Brain microvascular endothelial cell (primary cell): Measurements from ENCODE around the gene MMD2.

ENCODE experiments used
- DNase-seq: peaks from one replicate; pipeline ENCODE4 v3.0.0-alpha.2; 2020
- H3K27ac ChIP-seq: fragments of 250-450 bp; sonication (Bioruptor Pico); 2 replicates; pipeline ENCODE4 v1.5.1; 2020; ENCODE audit warnings: mild to moderate bottlenecking, moderate library complexity
- H3K27me3 ChIP-seq: fragments of 250-450 bp; sonication (Bioruptor Pico); replicated peaks from 2 replicates; pipeline ENCODE4 v1.5.1; 2020; ENCODE audit warnings: mild to moderate bottlenecking
- H3K36me3 ChIP-seq: fragments of 250-450 bp; sonication (Bioruptor Pico); replicated peaks from 2 replicates; pipeline ENCODE4 v1.5.1; 2020; ENCODE audit warnings: mild to moderate bottlenecking
- H3K4me3 ChIP-seq: 2 replicates; pipeline ENCODE4 v1.5.1; 2011; ENCODE audit warnings: low read depth, mild to moderate bottlenecking, control low read depth, low read length, moderate library complexity
- in situ Hi-C: cut with HindIII; loops from 2 replicates; pipeline ENCODE4 v1.10.0; 2017; ENCODE audit warnings: low sequenced_read_pairs, low pct_ligation_motif_present
- TF ChIP-seq, protein P1 (sequence below): IDR thresholded peaks from 2 replicates; pipeline ENCODE4 v1.5.1; 2011; ENCODE audit warnings: low read depth, mild to moderate bottlenecking, moderate library complexity, low read length, control low read depth, inconsistent platforms; ENCODE audit errors: missing control alignments

MMD2 gene, protein sequence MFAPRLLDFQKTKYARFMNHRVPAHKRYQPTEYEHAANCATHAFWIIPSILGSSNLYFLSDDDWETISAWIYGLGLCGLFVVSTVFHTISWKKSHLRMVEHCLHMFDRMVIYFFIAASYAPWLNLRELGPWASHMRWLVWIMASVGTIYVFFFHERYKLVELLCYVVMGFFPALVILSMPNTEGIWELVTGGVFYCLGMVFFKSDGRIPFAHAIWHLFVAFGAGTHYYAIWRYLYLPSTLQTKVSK

DNA sequence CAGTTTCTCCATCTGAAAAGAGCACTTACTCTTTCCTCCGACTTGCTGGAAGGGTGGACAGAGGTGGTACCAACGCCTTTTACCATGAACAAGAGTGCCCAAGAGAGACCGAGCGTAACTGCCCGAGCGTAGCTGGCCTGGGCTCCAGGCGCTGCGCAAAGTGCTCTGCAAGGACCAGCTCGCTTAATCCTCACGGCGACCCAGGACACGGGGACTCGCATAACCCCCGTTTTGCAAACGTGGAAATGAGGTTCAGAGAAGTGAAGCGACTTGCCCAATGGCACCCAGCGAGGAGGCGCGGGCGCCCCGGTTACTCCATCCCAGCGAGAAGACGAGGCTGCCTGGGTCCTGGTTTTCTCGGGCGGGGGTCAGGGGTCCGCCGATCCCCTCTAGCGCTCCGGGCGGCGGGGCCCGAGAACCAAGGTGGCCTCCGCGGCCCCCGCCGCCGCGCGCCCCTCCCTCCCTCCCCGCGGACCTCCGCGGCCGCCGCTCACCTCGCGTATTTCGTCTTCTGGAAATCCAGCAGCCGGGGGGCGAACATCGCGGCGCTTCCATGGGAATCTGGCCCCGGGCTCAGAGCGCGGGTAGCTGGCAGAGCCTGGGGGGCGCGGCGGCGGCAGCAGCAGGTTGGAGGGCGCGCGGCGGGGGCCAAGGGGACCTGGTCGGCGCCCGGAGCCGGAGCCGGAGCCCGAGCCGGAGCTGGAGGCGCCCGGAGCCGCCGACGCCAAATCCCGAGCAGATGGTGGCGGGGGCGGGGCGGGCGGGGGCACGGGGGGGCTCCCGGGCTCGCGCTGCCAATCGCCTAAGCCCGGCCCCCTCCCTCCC is at the start of gene MMD2:
Gene MMD2 (minus strand): TSS at position 711 of the 825 bp plus-strand sequence. CDS start 170 bp downstream, at position 541.
- TF ChIP-seq, protein P1, sequence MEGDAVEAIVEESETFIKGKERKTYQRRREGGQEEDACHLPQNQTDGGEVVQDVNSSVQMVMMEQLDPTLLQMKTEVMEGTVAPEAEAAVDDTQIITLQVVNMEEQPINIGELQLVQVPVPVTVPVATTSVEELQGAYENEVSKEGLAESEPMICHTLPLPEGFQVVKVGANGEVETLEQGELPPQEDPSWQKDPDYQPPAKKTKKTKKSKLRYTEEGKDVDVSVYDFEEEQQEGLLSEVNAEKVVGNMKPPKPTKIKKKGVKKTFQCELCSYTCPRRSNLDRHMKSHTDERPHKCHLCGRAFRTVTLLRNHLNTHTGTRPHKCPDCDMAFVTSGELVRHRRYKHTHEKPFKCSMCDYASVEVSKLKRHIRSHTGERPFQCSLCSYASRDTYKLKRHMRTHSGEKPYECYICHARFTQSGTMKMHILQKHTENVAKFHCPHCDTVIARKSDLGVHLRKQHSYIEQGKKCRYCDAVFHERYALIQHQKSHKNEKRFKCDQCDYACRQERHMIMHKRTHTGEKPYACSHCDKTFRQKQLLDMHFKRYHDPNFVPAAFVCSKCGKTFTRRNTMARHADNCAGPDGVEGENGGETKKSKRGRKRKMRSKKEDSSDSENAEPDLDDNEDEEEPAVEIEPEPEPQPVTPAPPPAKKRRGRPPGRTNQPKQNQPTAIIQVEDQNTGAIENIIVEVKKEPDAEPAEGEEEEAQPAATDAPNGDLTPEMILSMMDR: no peak

DNA sequence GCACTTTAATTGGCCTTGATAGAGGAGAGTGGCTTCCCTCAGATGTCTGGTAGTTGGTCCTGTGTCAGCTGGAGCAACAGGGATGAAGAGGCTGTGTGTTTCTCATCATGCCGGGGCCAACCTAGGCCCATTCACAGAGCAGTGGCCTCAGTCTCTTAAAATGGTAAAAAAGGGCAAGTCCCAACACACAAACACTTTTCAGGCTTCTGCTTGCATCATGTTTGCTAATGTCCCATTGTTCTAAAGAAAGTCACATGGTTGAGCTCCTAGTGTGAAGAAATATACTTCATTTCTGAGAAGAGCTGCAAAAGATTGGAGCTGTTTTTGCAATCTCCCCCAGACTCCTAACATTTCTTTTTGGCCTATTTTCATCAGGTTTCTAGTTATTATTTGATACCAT is 46.1 kb upstream of the MMD2 start:
- TF ChIP-seq, protein P1: no peak
- H3K27me3 ChIP-seq: no peaks in the 10 kb centered on the region
- H3K27ac ChIP-seq: no peak overlapping the region
- H3K36me3 ChIP-seq: no peaks in the 10 kb centered on the region
- in situ Hi-C loops: no loop called here
- H3K4me3 ChIP-seq: no peak overlapping the region
- no peak for DNase-seq

More for the DNA sequence above, at the start of gene MMD2:
- Histone ChIP-seq H3K36me3 (no peaks in the 10 kb centered on the region), H3K27ac (no peak within 1 kb of the TSS), H3K4me3 (no peak within 1 kb of the TSS), H3K27me3 (peaks cover 17% of the 10 kb centered on the region)
- in situ Hi-C loops: no loop called here
- DNase-seq: no peak

DNA sequence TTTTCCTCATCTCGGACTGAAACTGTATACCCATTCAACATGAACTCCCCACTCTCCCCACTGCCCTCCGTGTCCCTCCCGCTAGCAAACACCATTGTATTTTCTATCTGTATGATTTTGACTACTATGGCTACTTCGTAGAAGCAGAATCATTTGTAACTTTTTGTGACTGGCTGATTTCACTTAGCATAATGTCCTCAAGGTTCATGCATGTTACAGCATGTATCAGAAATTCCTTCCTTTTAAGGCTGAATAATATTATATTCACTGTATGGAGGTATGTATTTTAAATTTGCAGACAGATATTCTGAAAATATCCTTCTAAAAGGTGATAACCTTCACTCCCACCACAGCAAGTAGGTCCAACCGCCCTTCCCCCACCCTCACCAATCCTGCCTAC is 42.9 kb upstream of the MMD2 start:
- no peaks in the 10 kb centered on the region for H3K27me3 ChIP-seq
- TF ChIP-seq, protein P1: no peak
- in situ Hi-C loops: no loop called here

DNA sequence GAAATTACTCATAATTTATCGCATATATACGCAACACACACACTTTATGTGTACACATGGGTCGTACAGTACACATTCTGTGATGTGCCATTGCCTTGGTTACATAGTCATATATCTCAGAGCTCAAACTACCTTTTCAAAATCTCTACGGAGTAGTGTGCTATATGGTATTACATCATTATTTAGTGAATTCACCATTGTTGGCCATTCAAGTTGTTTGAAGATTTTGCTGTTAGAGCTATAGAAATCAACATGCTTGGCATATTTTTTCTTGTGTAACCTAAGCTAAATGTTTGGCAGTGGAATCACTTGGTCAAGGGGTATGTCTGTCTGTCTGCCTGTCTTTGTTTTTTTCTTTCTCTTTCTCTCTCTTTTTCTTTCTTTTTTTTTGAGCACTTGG is 42.0 kb upstream of the MMD2 start:
- H3K36me3 ChIP-seq: peaks cover 9% of the 10 kb centered on the region
- TF ChIP-seq, protein P1: no peak
- H3K27ac ChIP-seq: no peak overlapping the region
- no peak overlapping the region for H3K4me3 ChIP-seq
- H3K27me3 ChIP-seq: no peaks in the 10 kb centered on the region
- DNase-seq: no peak
- in situ Hi-C loops: no loop called here

More for the DNA sequence above, 42.9 kb upstream of the MMD2 start:
- H3K27ac ChIP-seq: no peak overlapping the region
- no peak for DNase-seq
- peaks cover 4% of the 10 kb centered on the region for H3K36me3 ChIP-seq
- H3K4me3 ChIP-seq: no peak overlapping the region

DNA sequence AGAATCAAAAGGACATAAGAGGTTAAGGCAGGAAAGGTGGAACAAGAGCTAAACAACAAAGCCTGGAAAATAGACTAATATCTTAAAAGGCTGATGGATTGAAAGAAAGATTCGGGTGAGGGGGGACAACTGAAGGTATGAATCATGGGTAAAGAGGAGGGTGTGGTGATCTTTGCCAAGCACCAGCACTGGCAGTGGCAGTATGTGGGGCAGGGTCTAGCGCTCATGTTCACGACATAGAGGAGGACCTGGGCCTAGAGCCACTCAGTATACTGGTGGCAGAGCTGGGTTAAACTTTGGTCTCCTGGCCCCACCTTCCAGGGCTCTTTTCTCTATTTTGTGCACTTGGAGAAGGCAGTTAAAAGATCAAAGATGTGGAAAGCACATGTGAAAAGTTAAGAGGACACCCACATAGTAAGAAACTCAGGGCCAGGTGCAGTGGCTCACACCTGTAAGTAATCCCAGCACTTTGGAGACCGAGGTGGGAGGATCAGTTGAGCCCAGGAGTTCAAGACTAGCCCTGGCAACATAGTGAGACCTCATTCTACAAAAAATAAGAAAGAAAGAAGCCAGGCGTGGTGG is 40.5 kb upstream of the MMD2 start:
- H3K27ac ChIP-seq: no peak overlapping the region
- TF ChIP-seq, protein P1: no peak
- DNase-seq: no peak

More for the DNA sequence above, 40.5 kb upstream of the MMD2 start:
- in situ Hi-C loops: no loop called here
- Histone ChIP-seq H3K27me3 (no peaks in the 10 kb centered on the region), H3K36me3 (peaks cover 12% of the 10 kb centered on the region), H3K4me3 (no peak overlapping the region)
